Glomerular endothelial cell (primary cell): Measurements from ENCODE around the gene CCDC127. TPM values are rescaled to one million over a fixed set of nuclear protein-coding genes. Genes with fewer than 3 reads are reported as not detected.

ENCODE experiments used
- DNase-seq: peaks from one replicate; pipeline ENCODE4 v3.0.0-alpha.2; 2011; ENCODE audit warnings: low read depth, low spot score; ENCODE audit errors: extremely low read depth
- total RNA-seq: library from RNA; depleted of rRNA; stranded (reverse); fragments of >200 nt; gene quantifications from 2 replicates; pipeline ENCODE4 v1.2.3, GENCODE V29; 2015

CCDC127 gene
- total RNA-seq, 1 donor from 2014 or later = 6.4 TPM

DNA sequence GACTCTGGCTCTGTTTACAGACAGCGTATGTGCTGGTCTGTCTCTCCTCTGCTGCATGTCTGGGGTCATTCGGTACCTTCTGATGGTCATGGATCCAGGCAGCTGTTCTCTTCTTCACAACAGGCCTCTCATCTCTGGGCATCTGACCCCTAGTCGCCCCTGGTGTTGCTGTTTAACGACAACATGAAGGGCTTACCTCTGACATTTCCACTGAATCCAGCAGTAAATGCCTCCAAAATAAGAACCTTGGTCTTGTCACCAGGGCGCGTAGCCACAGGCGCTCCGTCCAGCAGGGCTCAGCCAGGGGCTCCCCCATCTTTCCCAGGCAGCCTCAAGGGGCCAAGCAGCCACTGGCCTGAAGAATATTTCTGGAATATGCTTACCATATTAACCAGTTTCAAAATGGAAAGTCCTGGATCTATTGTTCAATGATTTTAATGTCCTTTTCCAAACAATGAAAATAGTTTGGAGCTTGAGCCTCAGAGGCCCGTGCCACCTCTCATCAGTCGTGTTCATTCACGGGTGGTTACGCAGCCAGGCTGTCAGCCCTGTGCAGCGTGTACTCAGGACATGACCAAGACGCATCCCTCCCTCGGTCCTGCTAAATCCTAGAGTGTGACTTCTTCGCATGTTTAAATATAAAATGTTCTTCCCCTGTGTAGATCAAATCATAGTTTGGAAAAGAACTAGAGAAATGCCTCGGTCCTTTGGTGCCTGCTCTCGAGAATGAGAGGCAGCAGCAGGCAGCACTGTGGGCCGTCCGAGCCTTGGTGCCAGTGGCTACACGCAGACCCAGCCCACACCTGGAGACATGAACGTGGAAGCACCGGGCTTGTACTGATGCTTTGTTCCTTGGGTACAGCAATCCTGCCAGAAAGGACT is 56.8 kb downstream of the CCDC127 start:
- no peak for DNase-seq

DNA sequence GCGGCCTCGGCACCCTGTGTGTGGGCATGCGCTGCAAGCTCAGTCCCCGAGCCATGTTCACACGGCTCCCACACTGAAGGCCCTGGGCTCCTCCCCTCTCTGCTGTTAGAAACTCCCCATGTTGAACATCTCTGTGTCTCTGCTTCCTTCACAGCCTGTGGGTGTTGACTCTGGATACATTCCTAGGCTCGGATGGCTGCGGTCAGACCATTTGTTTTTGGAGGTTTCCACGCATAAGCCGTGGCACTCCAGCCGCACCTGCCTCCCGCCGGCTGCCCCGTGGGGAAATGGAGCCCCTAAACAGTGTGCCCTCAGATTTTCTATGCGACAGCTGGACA is 57.8 kb downstream of the CCDC127 start:
- DNase-seq = no peak

DNA sequence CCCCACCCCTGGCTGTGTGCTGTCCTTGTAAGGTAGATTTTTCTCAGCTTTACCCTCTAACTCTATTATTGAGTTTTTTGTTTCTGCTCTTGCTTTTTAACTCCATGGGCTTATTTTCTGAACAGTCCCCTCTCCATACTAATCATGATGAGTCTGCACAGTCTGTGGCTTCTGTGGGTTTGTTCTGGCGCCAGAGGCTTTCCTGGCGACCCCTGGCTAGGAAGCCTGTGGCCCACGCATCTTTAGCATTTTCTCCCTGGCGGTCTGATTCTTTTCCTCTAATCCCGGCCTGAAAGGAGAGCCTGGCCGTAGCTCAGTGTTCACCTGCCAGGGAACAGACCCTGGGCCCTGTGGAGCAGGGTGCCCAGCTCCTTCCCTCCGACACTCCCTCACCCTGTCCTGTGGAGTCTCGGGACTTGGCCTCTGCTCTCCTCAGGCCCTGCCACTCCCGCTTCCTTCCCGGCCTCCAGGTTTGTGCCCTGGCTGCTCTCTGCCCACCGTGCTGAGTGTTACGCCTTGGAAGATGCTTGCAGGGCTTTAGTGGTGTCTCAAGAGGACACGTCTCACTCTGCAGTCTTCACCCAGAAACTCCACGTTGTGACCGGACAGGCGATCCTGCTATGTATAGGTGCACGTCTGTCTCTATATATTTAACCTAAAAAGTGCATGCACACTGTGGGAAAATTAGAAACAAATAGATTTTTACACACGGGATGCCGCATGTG is 58.3 kb downstream of the CCDC127 start:
- DNase-seq = no peak

DNA sequence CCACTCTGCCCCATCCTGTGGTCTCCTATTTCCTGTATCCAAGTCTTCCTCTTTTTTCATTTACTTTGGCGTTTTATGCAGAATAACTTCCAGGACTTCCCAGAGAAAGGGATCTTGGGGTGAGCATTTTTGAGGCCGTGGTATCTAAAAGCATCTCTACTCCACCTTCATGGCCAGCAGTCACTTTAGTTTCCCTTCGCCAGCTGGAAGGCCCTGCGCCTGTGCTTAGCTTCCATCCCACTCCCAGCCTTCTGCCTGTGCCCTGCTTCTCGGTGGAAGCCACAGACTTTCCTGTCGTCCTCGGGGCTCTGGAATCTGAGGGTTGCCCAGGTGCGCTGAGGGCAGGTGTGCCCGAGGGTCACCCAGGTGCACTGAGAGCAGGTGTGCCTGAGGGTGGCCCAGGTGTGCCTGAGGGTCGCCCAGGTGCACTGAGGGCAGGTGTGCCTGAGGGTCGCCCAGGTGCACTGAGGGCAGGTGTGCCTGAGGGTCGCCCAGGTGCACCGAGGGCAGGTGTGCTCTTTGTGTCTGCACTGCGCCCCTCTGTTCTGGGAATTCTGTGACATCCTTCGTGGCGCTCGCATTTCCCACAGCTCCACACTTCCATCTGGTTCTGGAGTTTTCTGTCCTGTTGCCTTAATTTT is 59.0 kb downstream of the CCDC127 start:
- no peak for DNase-seq

DNA sequence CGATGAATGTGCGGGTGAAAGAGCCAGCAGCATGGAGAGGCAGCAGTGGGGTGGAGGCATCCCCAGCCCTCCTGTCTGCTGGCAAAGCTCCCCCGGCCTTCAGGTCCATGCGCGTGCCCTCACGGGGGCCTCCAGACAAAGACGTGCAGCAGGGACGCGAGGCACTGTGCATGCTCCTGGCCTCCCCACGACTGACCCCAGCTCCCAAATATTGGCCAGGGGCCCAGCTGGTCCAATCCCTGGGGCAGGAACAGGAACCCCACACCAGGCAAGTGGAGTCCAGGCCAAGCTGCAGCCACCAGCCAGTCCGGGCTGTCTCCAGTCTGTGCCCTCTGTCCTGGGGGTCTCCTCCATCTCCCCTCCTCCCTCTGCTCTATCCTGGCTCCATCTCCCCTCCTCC is 60.2 kb downstream of the CCDC127 start:
- no peak for DNase-seq

GRCh38 chr5:157126-157715 is 60.7 kb downstream of the CCDC127 start:
- DNase-seq = no peak

DNA sequence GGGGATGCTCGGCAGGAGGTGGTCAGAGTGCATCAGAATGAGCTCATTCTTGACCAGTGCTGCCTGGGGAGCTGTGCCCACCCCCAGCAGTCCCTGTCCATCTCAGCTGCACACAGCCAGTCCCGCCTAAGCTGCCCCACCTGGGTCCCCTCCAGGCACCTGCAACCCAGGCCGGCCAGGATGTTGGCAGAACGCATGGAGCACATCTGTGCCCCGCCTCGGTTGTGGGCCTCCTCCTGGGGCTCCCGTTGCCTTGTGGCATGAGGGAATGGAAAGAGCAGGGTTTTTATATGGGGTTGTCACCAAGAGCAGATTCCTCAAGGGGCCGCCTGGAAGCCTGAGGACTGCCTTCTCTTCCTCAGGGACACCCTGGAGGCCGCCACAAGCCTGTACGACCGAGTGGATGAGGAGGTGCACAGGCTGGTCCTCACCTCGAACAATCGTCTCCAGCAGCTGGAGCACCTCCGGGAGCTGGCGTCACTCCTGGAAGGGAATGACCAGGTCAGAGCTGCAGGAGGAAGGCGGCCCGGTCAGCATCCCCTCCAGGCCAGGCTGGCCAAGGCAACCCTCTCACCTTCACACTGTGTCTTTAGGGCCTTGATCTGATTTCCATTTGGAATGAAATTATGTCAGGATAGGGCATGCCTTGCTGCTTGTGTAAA is 61.4 kb downstream of the CCDC127 start:
- no peak for DNase-seq

- no peak for DNase-seq
Observed at GRCh38 chr5:155651-156410, 62.1 kb downstream of the CCDC127 start.

DNA sequence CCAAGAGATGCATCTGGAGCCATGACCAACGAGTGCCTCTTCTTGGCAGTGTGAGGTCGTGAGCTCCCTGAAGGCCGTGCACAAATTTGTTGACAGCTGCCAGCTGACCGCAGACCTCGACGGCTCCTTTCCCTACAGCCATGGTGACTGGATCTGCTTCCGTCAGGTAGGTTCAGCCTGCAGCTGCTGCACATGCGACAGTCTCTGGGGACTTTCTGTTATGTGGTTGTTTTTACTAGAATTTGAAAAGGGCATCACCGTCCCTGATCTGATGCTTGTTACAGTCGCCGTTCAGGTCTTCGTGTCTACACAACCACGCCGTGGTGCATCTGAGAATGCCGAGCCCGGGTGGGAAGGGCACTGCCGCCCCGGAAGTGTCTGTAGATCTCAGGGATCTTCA is 63.1 kb downstream of the CCDC127 start:
- DNase-seq = no peak

DNA sequence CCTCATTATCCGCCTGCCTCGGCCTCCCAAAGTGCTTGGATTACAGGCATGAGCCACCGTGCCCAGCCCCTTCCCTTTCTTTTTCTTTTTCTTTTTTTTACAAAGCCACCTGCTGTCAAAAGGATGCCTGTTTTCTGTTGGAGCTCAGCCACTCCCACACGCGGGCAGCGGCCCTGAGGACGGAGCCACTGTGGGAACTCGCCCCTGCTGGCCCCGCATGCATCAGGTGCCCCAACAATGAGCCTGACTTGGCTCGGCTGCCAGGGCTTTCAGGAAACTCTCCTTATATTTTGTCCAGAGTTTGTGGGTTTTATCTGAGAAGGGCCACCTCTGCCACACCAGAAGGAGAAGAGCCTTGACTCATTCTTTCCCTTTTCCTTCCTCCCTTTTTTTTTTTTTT is 63.7 kb downstream of the CCDC127 start:
- no peak for DNase-seq

GRCh38 chr5:153256-153655 is 64.7 kb downstream of the CCDC127 start:
- no peak for DNase-seq

DNA sequence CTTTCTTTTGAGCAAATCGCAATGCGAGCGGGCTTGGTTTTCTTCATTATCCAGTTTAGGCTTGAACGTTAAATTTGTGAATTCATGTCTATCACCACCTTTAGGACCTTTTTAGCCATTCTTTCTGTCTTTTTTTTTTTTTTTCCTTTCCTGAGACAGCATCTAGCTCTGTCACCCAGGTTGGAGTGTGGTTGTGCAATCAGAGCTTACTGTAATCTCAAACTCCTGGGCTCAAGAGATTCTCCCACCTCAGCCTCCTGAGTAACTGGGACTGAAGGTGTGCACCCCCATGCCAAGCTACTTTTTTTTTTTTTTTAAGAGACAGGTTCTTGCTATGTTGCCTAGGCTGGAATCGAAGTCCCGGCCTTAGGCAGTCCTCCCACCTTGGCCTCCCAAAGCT is 65.9 kb downstream of the CCDC127 start:
- no peak for DNase-seq

DNA sequence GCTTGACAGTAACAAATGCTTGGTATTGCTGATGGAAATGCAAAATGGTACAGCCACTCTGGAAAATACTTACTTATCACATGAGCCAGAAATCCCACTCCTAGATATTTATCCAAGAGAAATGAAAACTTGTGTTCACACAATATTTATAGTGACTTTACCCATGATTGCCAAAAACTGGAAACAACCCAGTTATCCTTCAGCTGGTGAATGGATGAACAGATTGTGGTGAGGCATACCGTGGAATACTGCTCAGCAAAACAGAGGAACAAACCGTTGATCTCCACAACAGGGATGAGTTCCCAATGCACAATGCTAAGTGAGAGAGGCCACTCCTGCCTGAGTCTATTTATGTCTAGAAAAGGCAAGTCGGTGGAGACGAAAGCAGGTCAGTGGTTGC is 67.2 kb downstream of the CCDC127 start:
- no peak for DNase-seq

DNA sequence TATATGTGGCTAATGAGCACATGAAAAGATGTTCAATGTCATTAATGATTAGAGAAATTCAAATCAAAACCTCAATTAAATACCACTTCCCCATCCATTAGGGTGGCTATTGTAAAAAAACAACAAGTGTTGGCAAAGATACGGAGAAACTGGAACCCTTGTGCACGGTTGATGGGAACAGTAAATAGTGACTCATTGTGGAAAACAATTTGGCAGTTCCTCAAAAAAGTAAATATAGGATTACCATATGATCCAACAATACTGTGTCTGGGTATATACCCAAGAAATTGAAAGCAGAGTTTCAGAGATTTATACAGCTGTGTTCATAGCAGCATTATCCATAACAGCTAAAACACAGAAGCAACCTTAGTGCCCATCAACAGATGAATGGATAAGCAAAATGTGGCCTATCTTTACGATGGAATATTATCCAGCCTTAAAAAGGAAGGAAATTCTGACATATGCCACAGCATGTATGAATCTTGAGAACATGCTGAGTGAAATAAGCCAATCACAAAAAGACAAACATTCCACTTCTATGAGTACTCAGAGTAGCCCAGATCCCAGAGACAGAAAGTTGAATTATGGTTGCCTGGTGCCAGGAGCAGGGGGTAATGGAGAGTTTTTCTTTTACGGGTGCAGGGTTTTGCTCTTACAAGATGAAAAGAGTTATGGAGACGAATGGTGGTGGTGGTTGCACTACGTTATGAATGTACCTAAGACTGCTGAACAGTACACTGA is 68.0 kb downstream of the CCDC127 start:
- peak; percentile 42 for DNase-seq

DNA sequence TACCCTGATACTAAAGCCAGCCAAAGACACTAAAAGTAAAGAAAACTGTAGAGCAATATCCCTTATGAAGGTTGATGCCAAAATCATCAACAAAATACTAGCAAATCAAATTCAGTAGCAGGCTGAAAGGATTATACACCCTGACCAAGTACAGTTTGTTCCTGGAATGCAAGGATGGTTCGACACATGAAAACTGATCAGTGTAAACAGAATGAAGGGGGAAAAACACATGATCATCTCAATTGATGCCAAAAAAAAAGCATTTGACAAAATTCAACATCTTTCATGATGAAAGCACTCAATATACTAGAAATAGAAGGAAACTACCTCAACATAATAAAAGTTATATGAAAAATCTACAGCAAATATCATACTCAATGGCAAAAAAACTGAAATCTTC is 70.2 kb downstream of the CCDC127 start:
- no peak for DNase-seq
